Activated naive CD8-positive, alpha-beta T cell treated with anti-CD3 and anti-CD28 coated beads for 36 hours (primary cell): ENCODE results near the gene DNAJC22. TPM values are rescaled to one million over a fixed set of nuclear protein-coding genes. Genes with fewer than 3 reads are reported as not detected.
A peak's percentile ranks its signal among the peaks of the same experiment; 100 is the strongest.
"Not testable (repeated sequence)": the region's sequence is repeated elsewhere in the genome, so short reads cannot be mapped to it uniquely, and the experiment has no call there.

ENCODE experiments used
- DNase-seq: peaks from one replicate; pipeline ENCODE4 v3.0.0; 2021
- H3K27ac Mint-ChIP-seq: one replicate; pipeline ENCODE4 v1.8.0; 2022; ENCODE audit warnings: mild to moderate bottlenecking, moderate library complexity, mixed read lengths
- H3K27me3 Mint-ChIP-seq: one replicate; pipeline ENCODE4 v1.8.0; 2022; ENCODE audit warnings: mild to moderate bottlenecking, mixed read lengths
- H3K36me3 Mint-ChIP-seq: one replicate; pipeline ENCODE4 v1.8.0; 2021; ENCODE audit warnings: mild to moderate bottlenecking, mixed read lengths
- H3K4me1 Mint-ChIP-seq: one replicate; pipeline ENCODE4 v1.8.0; 2021; ENCODE audit warnings: mixed read lengths
- H3K4me3 Mint-ChIP-seq: one replicate; pipeline ENCODE4 v1.8.0; 2022; ENCODE audit warnings: mild to moderate bottlenecking, moderate library complexity, mixed read lengths
- H3K9me3 Mint-ChIP-seq: one replicate; pipeline ENCODE4 v1.8.0; 2022; ENCODE audit warnings: mixed read lengths
- total RNA-seq, 2 experiments: library from RNA; stranded (reverse); gene quantifications; one replicate each; pipeline ENCODE4 v1.2.3, GENCODE V29; 2021

DNAJC22 gene
- total RNA-seq, 2 experiments from 2014 or later, result not detected

- Mint-ChIP-seq H3K4me3 (no peak overlapping the region), H3K27ac (no peak overlapping the region), H3K4me1 (peaks cover 8% of the 10 kb centered on the region), H3K27me3 (no peaks in the 10 kb centered on the region), H3K36me3 (peaks cover 23% of the 10 kb centered on the region), H3K9me3 (no peaks in the 10 kb centered on the region)
- DNase-seq, result no peak
Measured at GRCh38 chr12:49325606-49326005, 21.1 kb upstream of the DNAJC22 start.

GRCh38 chr12:49327368-49327767 is 19.3 kb upstream of the DNAJC22 start:
- Mint-ChIP-seq H3K4me3 (no peak overlapping the region), H3K36me3 (peaks cover 32% of the 10 kb centered on the region), H3K27me3 (peaks cover 10% of the 10 kb centered on the region), H3K9me3 (no peaks in the 10 kb centered on the region), H3K27ac (no peak overlapping the region), H3K4me1 (peaks cover under 1% of the 10 kb centered on the region)
- no peak for DNase-seq

- no peak overlapping the region for H3K4me3 Mint-ChIP-seq
Measured at GRCh38 chr12:49327887-49328286, 18.8 kb upstream of the DNAJC22 start.

GRCh38 chr12:49328816-49329215 is 17.9 kb upstream of the DNAJC22 start:
- Mint-ChIP-seq H3K27me3 (peaks cover 25% of the 10 kb centered on the region), H3K36me3 (peaks cover 28% of the 10 kb centered on the region), H3K4me1 (peaks cover 4% of the 10 kb centered on the region), H3K4me3 (no peak overlapping the region), H3K9me3 (no peaks in the 10 kb centered on the region), H3K27ac (no peak overlapping the region)
- DNase-seq, result no peak

More at GRCh38 chr12:49327887-49328286, 18.8 kb upstream of the DNAJC22 start:
- Mint-ChIP-seq H3K9me3 (no peaks in the 10 kb centered on the region), H3K27me3 (peaks cover 16% of the 10 kb centered on the region), H3K4me1 (peaks cover under 1% of the 10 kb centered on the region), H3K27ac (no peak overlapping the region), H3K36me3 (peaks cover 32% of the 10 kb centered on the region)
- no peak for DNase-seq

- no peak overlapping the region for H3K4me3 Mint-ChIP-seq
- H3K36me3 Mint-ChIP-seq, result peaks cover 23% of the 10 kb centered on the region
- H3K27ac Mint-ChIP-seq, result no peak overlapping the region
- no peak for DNase-seq
- H3K9me3 Mint-ChIP-seq, result no peaks in the 10 kb centered on the region
- H3K4me1 Mint-ChIP-seq, result peaks cover 6% of the 10 kb centered on the region
- peaks cover 38% of the 10 kb centered on the region for H3K27me3 Mint-ChIP-seq
Measured at GRCh38 chr12:49330032-49330619, 16.6 kb upstream of the DNAJC22 start.

- Mint-ChIP-seq H3K27me3 (peaks cover 45% of the 10 kb centered on the region), H3K27ac (no peak overlapping the region), H3K4me3 (no peak overlapping the region), H3K4me1 (peaks cover 8% of the 10 kb centered on the region), H3K36me3 (peaks cover 21% of the 10 kb centered on the region), H3K9me3 (no peaks in the 10 kb centered on the region)
- DNase-seq, result no peak
Measured at GRCh38 chr12:49330631-49331379, 15.9 kb upstream of the DNAJC22 start.

- H3K4me1 Mint-ChIP-seq, result peaks cover 8% of the 10 kb centered on the region
- no peak overlapping the region for H3K27ac Mint-ChIP-seq
- H3K4me3 Mint-ChIP-seq, result no peak overlapping the region
- H3K9me3 Mint-ChIP-seq, result no peaks in the 10 kb centered on the region
- DNase-seq, result no peak
- peaks cover 19% of the 10 kb centered on the region for H3K36me3 Mint-ChIP-seq
- H3K27me3 Mint-ChIP-seq, result peaks cover 48% of the 10 kb centered on the region
Measured at GRCh38 chr12:49331380-49332222, 15.1 kb upstream of the DNAJC22 start.

- no peaks in the 10 kb centered on the region for H3K9me3 Mint-ChIP-seq
- peaks cover 57% of the 10 kb centered on the region for H3K27me3 Mint-ChIP-seq
- no peak overlapping the region for H3K4me3 Mint-ChIP-seq
- no peak overlapping the region for H3K27ac Mint-ChIP-seq
- H3K36me3 Mint-ChIP-seq, result peaks cover 17% of the 10 kb centered on the region
- no peak for DNase-seq
- peaks cover 14% of the 10 kb centered on the region for H3K4me1 Mint-ChIP-seq
Measured at GRCh38 chr12:49332441-49332861, 14.2 kb upstream of the DNAJC22 start.

GRCh38 chr12:49332891-49333371 is 13.8 kb upstream of the DNAJC22 start:
- no peak for DNase-seq

GRCh38 chr12:49333778-49334177 is 12.9 kb upstream of the DNAJC22 start:
- Mint-ChIP-seq H3K27me3 (peaks cover 70% of the 10 kb centered on the region), H3K4me1 (peaks cover 19% of the 10 kb centered on the region), H3K36me3 (peaks cover 13% of the 10 kb centered on the region)
- not testable (repeated sequence) for H3K4me3 Mint-ChIP-seq, H3K9me3 Mint-ChIP-seq, H3K27ac Mint-ChIP-seq, DNase-seq

More at GRCh38 chr12:49332891-49333371, 13.8 kb upstream of the DNAJC22 start:
- Mint-ChIP-seq H3K4me3 (peak overlapping the region; percentile 56), H3K27me3 (peaks cover 62% of the 10 kb centered on the region), H3K36me3 (peaks cover 14% of the 10 kb centered on the region), H3K9me3 (no peaks in the 10 kb centered on the region), H3K27ac (no peak overlapping the region), H3K4me1 (peaks cover 18% of the 10 kb centered on the region)

- H3K36me3 Mint-ChIP-seq, result peaks cover 8% of the 10 kb centered on the region
- no peak overlapping the region for H3K27ac Mint-ChIP-seq
- H3K27me3 Mint-ChIP-seq, result peaks cover 75% of the 10 kb centered on the region
- no peak overlapping the region for H3K4me3 Mint-ChIP-seq
- H3K9me3 Mint-ChIP-seq, result no peaks in the 10 kb centered on the region
- H3K4me1 Mint-ChIP-seq, result peaks cover 19% of the 10 kb centered on the region
- DNase-seq, result no peak
Measured at GRCh38 chr12:49334226-49334625, 12.5 kb upstream of the DNAJC22 start.

GRCh38 chr12:49334681-49335080 is 12.0 kb upstream of the DNAJC22 start:
- Mint-ChIP-seq H3K4me3 (no peak overlapping the region), H3K27me3 (peaks cover 79% of the 10 kb centered on the region), H3K36me3 (peaks cover 8% of the 10 kb centered on the region), H3K27ac (no peak overlapping the region), H3K9me3 (no peaks in the 10 kb centered on the region), H3K4me1 (peaks cover 19% of the 10 kb centered on the region)
- DNase-seq, result no peak

- no peak for DNase-seq
- Mint-ChIP-seq H3K9me3 (no peaks in the 10 kb centered on the region), H3K27me3 (peaks cover 86% of the 10 kb centered on the region), H3K27ac (no peak overlapping the region), H3K36me3 (peaks cover 8% of the 10 kb centered on the region), H3K4me3 (no peak overlapping the region), H3K4me1 (peaks cover 19% of the 10 kb centered on the region)
Measured at GRCh38 chr12:49335118-49335954, 11.4 kb upstream of the DNAJC22 start.

GRCh38 chr12:49335955-49336644 is 10.6 kb upstream of the DNAJC22 start:
- Mint-ChIP-seq H3K4me1 (peaks cover 19% of the 10 kb centered on the region), H3K27me3 (peaks cover 93% of the 10 kb centered on the region), H3K36me3 (peaks cover 4% of the 10 kb centered on the region), H3K27ac (no peak overlapping the region), H3K9me3 (no peaks in the 10 kb centered on the region), H3K4me3 (no peak overlapping the region)
- no peak for DNase-seq
